GM06990 (cell line): ENCODE measurements around the gene VWA1.

Source experiments
- DNase-seq: peaks from one replicate; pipeline ENCODE4 v3.0.0-alpha.2; 2011; ENCODE audit not compliant: insufficient read length; ENCODE audit errors: extremely low read depth
- H3K27me3 ChIP-seq: replicated peaks from 2 replicates; pipeline ENCODE4 v1.6.0; 2011; ENCODE audit warnings: low read length; ENCODE audit not compliant: control insufficient read depth, insufficient read depth
- H3K36me3 ChIP-seq: 2 replicates; pipeline ENCODE4 v1.5.1; 2011; ENCODE audit warnings: low read length; ENCODE audit not compliant: control insufficient read depth, insufficient read depth
- H3K4me3 ChIP-seq: replicated peaks from 2 replicates; pipeline ENCODE4 v1.5.1; 2011; ENCODE audit warnings: low read depth, mild to moderate bottlenecking, control low read depth, low read length
- CTCF ChIP-seq: IDR thresholded peaks from 2 replicates; pipeline ENCODE4 v1.5.1; 2011; ENCODE audit warnings: low read length, control low read depth, mild to moderate bottlenecking, inconsistent platforms; ENCODE audit not compliant: insufficient read depth, poor library complexity, severe bottlenecking

Gene VWA1

GRCh38 chr1:1391225-1391624 lies 44.3 kb upstream of the VWA1 start:
- H3K4me3 ChIP-seq: no peak overlapping the region
- TF ChIP-seq CTCF: no peak
- peaks cover 57% of the 10 kb centered on the region for H3K36me3 ChIP-seq
- no peak for DNase-seq
- H3K27me3 ChIP-seq: no peaks in the 10 kb centered on the region

GRCh38 chr1:1393014-1393413 lies 42.5 kb upstream of the VWA1 start:
- H3K36me3 ChIP-seq: peaks cover 45% of the 10 kb centered on the region
- DNase-seq: no peak

GRCh38 chr1:1393428-1393827 lies 42.1 kb upstream of the VWA1 start:
- no peak for TF ChIP-seq CTCF
- H3K27me3 ChIP-seq: no peaks in the 10 kb centered on the region
- no peak overlapping the region for H3K4me3 ChIP-seq
- H3K36me3 ChIP-seq: peaks cover 42% of the 10 kb centered on the region
- DNase-seq: no peak

More at GRCh38 chr1:1393014-1393413, 42.5 kb upstream of the VWA1 start:
- no peak for TF ChIP-seq CTCF
- no peaks in the 10 kb centered on the region for H3K27me3 ChIP-seq
- no peak overlapping the region for H3K4me3 ChIP-seq

- Histone ChIP-seq H3K27me3 (no peaks in the 10 kb centered on the region), H3K36me3 (peaks cover 42% of the 10 kb centered on the region), H3K4me3 (no peak overlapping the region)
- TF ChIP-seq CTCF: no peak
- no peak for DNase-seq
These were observed 41.4 kb upstream of the VWA1 start for GRCh38 chr1:1394116-1394515.

- Histone ChIP-seq H3K36me3 (peaks cover 35% of the 10 kb centered on the region), H3K4me3 (no peak overlapping the region), H3K27me3 (no peaks in the 10 kb centered on the region)
- no peak for TF ChIP-seq CTCF
- no peak for DNase-seq
These were observed 40.3 kb upstream of the VWA1 start for GRCh38 chr1:1395166-1395565.

- no peak for DNase-seq
- TF ChIP-seq CTCF: no peak
- peak overlapping the region; percentile 78 for H3K4me3 ChIP-seq
- no peaks in the 10 kb centered on the region for H3K27me3 ChIP-seq
- H3K36me3 ChIP-seq: peaks cover 35% of the 10 kb centered on the region
These were observed 37.5 kb upstream of the VWA1 start for GRCh38 chr1:1397839-1398523.
